ENCODE measurements around the gene XPNPEP1.
A peak's percentile ranks its signal among the peaks of the same experiment; 100 is the strongest.

XPNPEP1 gene

GRCh38 chr10:109889867-109890266 lies 33.4 kb downstream of the XPNPEP1 start:
- TF ChIP-seq PAX5 (IDR thresholded peaks at IDR 0.05; ENCODE audit: insufficient read depth, low read length, severe bottlenecking) (no peak), TAF1 (IDR thresholded peaks at IDR 0.05; ENCODE audit: low read depth, low read length) (no peak)
- FAIRE-seq (no peak), DNase-seq (ENCODE audit: insufficient read length, low spot score) (no peak)

- FAIRE-seq (no peak), DNase-seq (ENCODE audit: insufficient read length, low spot score) (no peak)
- TF ChIP-seq POLR2AphosphoS5 (IDR thresholded peaks at IDR 0.05; ENCODE audit: low read depth, low read length) (no peak), POLR2A (IDR thresholded peaks at IDR 0.05; ENCODE audit: low read depth, low read length) (no peak), TAF1 (IDR thresholded peaks at IDR 0.05; ENCODE audit: low read depth, low read length) (no peak), SPI1 (IDR thresholded peaks at IDR 0.05; ENCODE audit: low read depth, low read length) (no peak), PAX5 (IDR thresholded peaks at IDR 0.05; ENCODE audit: insufficient read depth, low read length, severe bottlenecking) (no peak), POU2F2 (IDR thresholded peaks at IDR 0.05; ENCODE audit: low read depth, low read length) (no peak)
These were observed 35.5 kb downstream of the XPNPEP1 start for GRCh38 chr10:109887776-109888175.

GRCh38 chr10:109887243-109887642 lies 36.1 kb downstream of the XPNPEP1 start:
- FAIRE-seq = no peak
- TF ChIP-seq PAX5 (IDR thresholded peaks at IDR 0.05; ENCODE audit: insufficient read depth, low read length, severe bottlenecking) (no peak), TAF1 (IDR thresholded peaks at IDR 0.05; ENCODE audit: low read depth, low read length) (no peak), POLR2AphosphoS5 (IDR thresholded peaks at IDR 0.05; ENCODE audit: low read depth, low read length) (no peak), POU2F2 (IDR thresholded peaks at IDR 0.05; ENCODE audit: low read depth, low read length) (no peak), POLR2A (IDR thresholded peaks at IDR 0.05; ENCODE audit: low read depth, low read length) (no peak), SPI1 (IDR thresholded peaks at IDR 0.05; ENCODE audit: low read depth, low read length) (no peak)
- DNase-seq (ENCODE audit: insufficient read length, low spot score) = no peak

GRCh38 chr10:109886781-109887140 lies 36.5 kb downstream of the XPNPEP1 start:
- TF ChIP-seq SPI1 (IDR thresholded peaks at IDR 0.05; ENCODE audit: low read depth, low read length) (no peak), TAF1 (IDR thresholded peaks at IDR 0.05; ENCODE audit: low read depth, low read length) (no peak)
- no peak for FAIRE-seq
- no peak for DNase-seq (ENCODE audit: insufficient read length, low spot score)

- TF ChIP-seq POLR2AphosphoS5 (IDR thresholded peaks at IDR 0.05; ENCODE audit: low read depth, low read length) (no peak), SPI1 (IDR thresholded peaks at IDR 0.05; ENCODE audit: low read depth, low read length) (no peak), TAF1 (IDR thresholded peaks at IDR 0.05; ENCODE audit: low read depth, low read length) (no peak), POLR2A (IDR thresholded peaks at IDR 0.05; ENCODE audit: low read depth, low read length) (no peak), PAX5 (IDR thresholded peaks at IDR 0.05; ENCODE audit: insufficient read depth, low read length, severe bottlenecking) (no peak), POU2F2 (IDR thresholded peaks at IDR 0.05; ENCODE audit: low read depth, low read length) (no peak)
- DNase-seq (ENCODE audit: insufficient read length, low spot score) (no peak), FAIRE-seq (peak; percentile 69)
These were observed 37.1 kb downstream of the XPNPEP1 start for GRCh38 chr10:109886037-109886780.

GRCh38 chr10:109883859-109884771 lies 39.2 kb downstream of the XPNPEP1 start:
- TF ChIP-seq PAX5 (IDR thresholded peaks at IDR 0.05; ENCODE audit: insufficient read depth, low read length, severe bottlenecking) = no peak
- TF ChIP-seq POU2F2 (IDR thresholded peaks at IDR 0.05; ENCODE audit: low read depth, low read length) = peak; percentile 42; the same call in 1 of the 2 replicates
- peak; percentile 44 for DNase-seq (ENCODE audit: insufficient read length, low spot score)
- peak; percentile 95 for FAIRE-seq

GRCh38 chr10:109882251-109883057 lies 40.9 kb downstream of the XPNPEP1 start:
- peak; percentile 55 for FAIRE-seq
- TF ChIP-seq PAX5 (IDR thresholded peaks at IDR 0.05; ENCODE audit: insufficient read depth, low read length, severe bottlenecking) (no peak), POU2F2 (IDR thresholded peaks at IDR 0.05; ENCODE audit: low read depth, low read length) (no peak), SPI1 (IDR thresholded peaks at IDR 0.05; ENCODE audit: low read depth, low read length) (no peak), POLR2AphosphoS5 (IDR thresholded peaks at IDR 0.05; ENCODE audit: low read depth, low read length) (no peak), POLR2A (IDR thresholded peaks at IDR 0.05; ENCODE audit: low read depth, low read length) (no peak), TAF1 (IDR thresholded peaks at IDR 0.05; ENCODE audit: low read depth, low read length) (no peak)
- DNase-seq (ENCODE audit: insufficient read length, low spot score) = no peak

- no peak for FAIRE-seq
- DNase-seq (ENCODE audit: insufficient read length, low spot score) = no peak
- TF ChIP-seq POU2F2 (IDR thresholded peaks at IDR 0.05; ENCODE audit: low read depth, low read length) = no peak
- no peak for TF ChIP-seq PAX5 (IDR thresholded peaks at IDR 0.05; ENCODE audit: insufficient read depth, low read length, severe bottlenecking)
- no peak for TF ChIP-seq POLR2AphosphoS5 (IDR thresholded peaks at IDR 0.05; ENCODE audit: low read depth, low read length)
- no peak for TF ChIP-seq SPI1 (IDR thresholded peaks at IDR 0.05; ENCODE audit: low read depth, low read length)
- TF ChIP-seq TAF1 (IDR thresholded peaks at IDR 0.05; ENCODE audit: low read depth, low read length) = no peak
- TF ChIP-seq POLR2A (IDR thresholded peaks at IDR 0.05; ENCODE audit: low read depth, low read length) = no peak
These were observed 41.6 kb downstream of the XPNPEP1 start for GRCh38 chr10:109881769-109882057.

GRCh38 chr10:109880886-109881768 lies 42.2 kb downstream of the XPNPEP1 start:
- TF ChIP-seq POLR2A (IDR thresholded peaks at IDR 0.05; ENCODE audit: low read depth, low read length) = no peak
- TF ChIP-seq SPI1 (IDR thresholded peaks at IDR 0.05; ENCODE audit: low read depth, low read length) = no peak
- no peak for TF ChIP-seq POLR2AphosphoS5 (IDR thresholded peaks at IDR 0.05; ENCODE audit: low read depth, low read length)
- TF ChIP-seq PAX5 (IDR thresholded peaks at IDR 0.05; ENCODE audit: insufficient read depth, low read length, severe bottlenecking) = no peak
- no peak for TF ChIP-seq POU2F2 (IDR thresholded peaks at IDR 0.05; ENCODE audit: low read depth, low read length)
- TF ChIP-seq TAF1 (IDR thresholded peaks at IDR 0.05; ENCODE audit: low read depth, low read length) = no peak
- DNase-seq (ENCODE audit: insufficient read length, low spot score) = no peak
- FAIRE-seq = no peak
